Measurements from ENCODE around the gene PKP2. TPM values are rescaled to one million over a fixed set of nuclear protein-coding genes. Genes with fewer than 3 reads are reported as not detected.

Gene PKP2
- total and polyA plus RNA-seq, 2 of the 13 experiments (the other 11 are each of a cell fraction or from before 2014, with no cell fraction given) = 15.1 to 25.3 TPM

GRCh38 chr12:32755654-32756475 is 140.7 kb downstream of the PKP2 start, which contains the start of gene YARS2 (continued):
- no peak for TF ChIP-seq ZNF512 (CRISPR knock-in tag; IDR thresholded peaks at IDR 0.05)
- TF ChIP-seq MEIS2 (CRISPR knock-in tag; IDR thresholded peaks at IDR 0.05) = no peak
- TF ChIP-seq ZNF747 (CRISPR knock-in tag; IDR thresholded peaks at IDR 0.05; ENCODE audit: borderline replicate concordance) = peak; percentile 67; the same call in 1 of the 2 replicates
- TF ChIP-seq ZNF879 (CRISPR knock-in tag; IDR thresholded peaks at IDR 0.05) = no peak
- no peak for TF ChIP-seq SETDB1 (CRISPR knock-in tag; IDR thresholded peaks at IDR 0.05; ENCODE audit: borderline replicate concordance)
- no peak; the same call in 1 of the 2 replicates for TF ChIP-seq ZNF230 (CRISPR knock-in tag; IDR thresholded peaks at IDR 0.05)
- TF ChIP-seq ZNF225 (CRISPR knock-in tag; IDR thresholded peaks at IDR 0.05) = 0 out of 2 replicates have a peak, but pooled peaks have one; percentile 43
- no peak for TF ChIP-seq ADNP (CRISPR knock-in tag; IDR thresholded peaks at IDR 0.05)
- no peak; the same call in 1 of the 2 replicates for TF ChIP-seq KDM5B (CRISPR knock-in tag; IDR thresholded peaks at IDR 0.05; ENCODE audit: borderline replicate concordance)
- no peak; the same call in 1 of the 2 replicates for TF ChIP-seq TOPORS (CRISPR knock-in tag; IDR thresholded peaks at IDR 0.05)
- no peak for TF ChIP-seq ZNF326 (CRISPR knock-in tag; IDR thresholded peaks at IDR 0.05; ENCODE audit: borderline replicate concordance)
- no peak; the same call in 1 of the 2 replicates for TF ChIP-seq IRF9 (CRISPR knock-in tag; IDR thresholded peaks at IDR 0.05; ENCODE audit: borderline replicate concordance)
- no peak for TF ChIP-seq ZNF530 (CRISPR knock-in tag; IDR thresholded peaks at IDR 0.05; ENCODE audit: low read depth)
- TF ChIP-seq CHD4 (IDR thresholded peaks at IDR 0.05; ENCODE audit: borderline replicate concordance, low read length) = no peak
- TF ChIP-seq CEBPG (CRISPR knock-in tag; IDR thresholded peaks at IDR 0.05) = peak; percentile 41
- TF ChIP-seq ZNF343 (CRISPR knock-in tag; IDR thresholded peaks at IDR 0.05) = no peak
- no peak for TF ChIP-seq ZNF670 (CRISPR knock-in tag; IDR thresholded peaks at IDR 0.05; ENCODE audit: borderline replicate concordance)
- TF ChIP-seq ZNF850 (CRISPR knock-in tag; conservative IDR thresholded peaks at IDR 0.05) = no peak
- no peak for TF ChIP-seq DNMT3B (CRISPR knock-in tag; conservative IDR thresholded peaks at IDR 0.05)
- TF ChIP-seq FOXC1 (CRISPR knock-in tag; IDR thresholded peaks at IDR 0.05; ENCODE audit: borderline replicate concordance) = 0 out of 2 replicates have a peak, but pooled peaks have one; percentile 7
- no peak for TF ChIP-seq ZNF354B (CRISPR knock-in tag; IDR thresholded peaks at IDR 0.05)
- no peak for TF ChIP-seq ETV6 (CRISPR knock-in tag; conservative IDR thresholded peaks at IDR 0.05)
- TF ChIP-seq ZNF253 (CRISPR knock-in tag; IDR thresholded peaks at IDR 0.05; ENCODE audit: borderline replicate concordance) = no peak
- TF ChIP-seq DZIP1 (CRISPR knock-in tag; IDR thresholded peaks at IDR 0.05) = no peak
